HG02973 (cell line): ENCODE measurements around the gene STRIP2.
"Not testable (repeated sequence)": the region's sequence is repeated elsewhere in the genome, so short reads cannot be mapped to it uniquely, and the experiment has no call there.

Source experiments
- ATAC-seq: cut with Tn5 transposase; IDR thresholded peaks from one replicate; pipeline ENCODE4 v1.9.1; 2021; ENCODE audit warnings: moderate library complexity; ENCODE audit not compliant: unreplicated experiment

The STRIP2 gene

GRCh38 chr7:129417073-129417472, 17.2 kb upstream of the STRIP2 start:
- no peak for ATAC-seq

GRCh38 chr7:129421717-129422250, 12.4 kb upstream of the STRIP2 start:
- no peak for ATAC-seq

GRCh38 chr7:129422727-129423126, 11.5 kb upstream of the STRIP2 start:
- ATAC-seq: no peak

GRCh38 chr7:129423700-129424410, 10.4 kb upstream of the STRIP2 start:
- no peak for ATAC-seq

GRCh38 chr7:129426482-129426881, 7.8 kb upstream of the STRIP2 start:
- no peak for ATAC-seq

- ATAC-seq: no peak
Measured at GRCh38 chr7:129427526-129428045, 6.6 kb upstream of the STRIP2 start.

- ATAC-seq: no peak
Measured at GRCh38 chr7:129431911-129432643, 2.2 kb upstream of the STRIP2 start.

GRCh38 chr7:129434675-129435318, 565 bp downstream of the STRIP2 start:
- no peak for ATAC-seq

- ATAC-seq: no peak
Measured at GRCh38 chr7:129435414-129435829, 1.2 kb downstream of the STRIP2 start.

- no peak for ATAC-seq
Measured at GRCh38 chr7:129436335-129436923, 2.2 kb downstream of the STRIP2 start.

GRCh38 chr7:129437190-129437589, 3.0 kb downstream of the STRIP2 start:
- ATAC-seq: no peak

- ATAC-seq: no peak
Measured at GRCh38 chr7:129438281-129438838, 4.1 kb downstream of the STRIP2 start.

GRCh38 chr7:129438839-129439651, 4.8 kb downstream of the STRIP2 start:
- ATAC-seq: no peak

GRCh38 chr7:129439963-129440625, 5.9 kb downstream of the STRIP2 start:
- ATAC-seq: no peak

- ATAC-seq: no peak
Measured at GRCh38 chr7:129443612-129444011, 9.4 kb downstream of the STRIP2 start.

GRCh38 chr7:129444776-129445175, 10.5 kb downstream of the STRIP2 start:
- not testable (repeated sequence) for ATAC-seq

GRCh38 chr7:129446925-129447324, 12.7 kb downstream of the STRIP2 start:
- not testable (repeated sequence) for ATAC-seq

GRCh38 chr7:129447445-129447844, 13.2 kb downstream of the STRIP2 start:
- not testable (repeated sequence) for ATAC-seq

- not testable (repeated sequence) for ATAC-seq
Measured at GRCh38 chr7:129448608-129449007, 14.4 kb downstream of the STRIP2 start.
